Neural crest cell (in vitro differentiated cells): ENCODE data around the gene EHF. TPM values are rescaled to one million over a fixed set of nuclear protein-coding genes. Genes with fewer than 3 reads are reported as not detected.
A peak's percentile ranks its signal among the peaks of the same experiment; 100 is the strongest.

Experiments
- DNase-seq: peaks from one replicate; pipeline ENCODE4 v3.0.0; 2021; ENCODE audit warnings: low read depth, mixed read lengths, low spot score
- H3K27ac Mint-ChIP-seq: one replicate; pipeline ENCODE4 v1.8.0; 2021; ENCODE audit warnings: mild to moderate bottlenecking, mixed read lengths; ENCODE audit not compliant: unreplicated experiment
- H3K27me3 Mint-ChIP-seq: 2 replicates; pipeline ENCODE4 v1.8.0; 2021; ENCODE audit warnings: low read depth, mild to moderate bottlenecking, mixed read lengths
- H3K36me3 Mint-ChIP-seq: 2 replicates; pipeline ENCODE4 v1.8.0; 2021; ENCODE audit warnings: low read depth, mild to moderate bottlenecking, mixed read lengths
- H3K4me1 Mint-ChIP-seq: 2 replicates; pipeline ENCODE4 v1.8.0; 2021; ENCODE audit warnings: mixed read lengths
- H3K4me3 Mint-ChIP-seq: one replicate; pipeline ENCODE4 v1.8.0; 2021; ENCODE audit warnings: mild to moderate bottlenecking, mixed read lengths
- H3K9me3 Mint-ChIP-seq: 2 replicates; pipeline ENCODE4 v1.8.0; 2021; ENCODE audit warnings: mixed read lengths
- total RNA-seq: library from RNA; stranded (reverse); gene quantifications from 2 replicates; pipeline ENCODE4 v1.2.1, GENCODE V29; 2021
- TF ChIP-seq, protein P1 (sequence below): fragments of 200-600 bp; sonication (generic); conservative IDR thresholded peaks from 2 replicates; pipeline ENCODE4 v1.5.0; 2021; ENCODE audit warnings: antibody characterized with exemption, mild to moderate bottlenecking

EHF gene
- total RNA-seq, 1 donor from 2014 or later, result not detected

DNA sequence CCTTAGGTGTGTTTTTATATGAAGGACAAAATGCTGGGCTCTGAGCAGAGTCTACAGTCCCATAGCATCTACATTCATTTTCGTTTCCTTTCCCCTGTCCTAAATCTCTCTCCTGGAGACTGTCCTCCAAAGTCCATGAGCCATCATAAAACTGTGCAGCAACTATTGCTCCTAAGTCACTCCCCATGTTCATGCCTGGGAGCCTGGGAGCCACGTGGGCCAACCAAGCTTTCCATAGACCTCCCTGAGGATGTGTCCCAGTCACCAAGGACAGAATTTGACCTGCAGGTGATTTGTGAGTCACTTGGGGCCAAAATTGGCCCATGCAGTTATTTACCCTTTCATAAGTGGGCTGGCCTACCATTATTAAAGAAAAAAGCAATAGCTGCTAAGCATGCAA, 28.7 kb downstream of the EHF start:
- peaks cover 39% of the 10 kb centered on the region for H3K4me1 Mint-ChIP-seq
- TF ChIP-seq, protein P1, sequence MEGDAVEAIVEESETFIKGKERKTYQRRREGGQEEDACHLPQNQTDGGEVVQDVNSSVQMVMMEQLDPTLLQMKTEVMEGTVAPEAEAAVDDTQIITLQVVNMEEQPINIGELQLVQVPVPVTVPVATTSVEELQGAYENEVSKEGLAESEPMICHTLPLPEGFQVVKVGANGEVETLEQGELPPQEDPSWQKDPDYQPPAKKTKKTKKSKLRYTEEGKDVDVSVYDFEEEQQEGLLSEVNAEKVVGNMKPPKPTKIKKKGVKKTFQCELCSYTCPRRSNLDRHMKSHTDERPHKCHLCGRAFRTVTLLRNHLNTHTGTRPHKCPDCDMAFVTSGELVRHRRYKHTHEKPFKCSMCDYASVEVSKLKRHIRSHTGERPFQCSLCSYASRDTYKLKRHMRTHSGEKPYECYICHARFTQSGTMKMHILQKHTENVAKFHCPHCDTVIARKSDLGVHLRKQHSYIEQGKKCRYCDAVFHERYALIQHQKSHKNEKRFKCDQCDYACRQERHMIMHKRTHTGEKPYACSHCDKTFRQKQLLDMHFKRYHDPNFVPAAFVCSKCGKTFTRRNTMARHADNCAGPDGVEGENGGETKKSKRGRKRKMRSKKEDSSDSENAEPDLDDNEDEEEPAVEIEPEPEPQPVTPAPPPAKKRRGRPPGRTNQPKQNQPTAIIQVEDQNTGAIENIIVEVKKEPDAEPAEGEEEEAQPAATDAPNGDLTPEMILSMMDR, result no peak
- H3K4me3 Mint-ChIP-seq, result no peak overlapping the region
- peaks cover 9% of the 10 kb centered on the region for H3K9me3 Mint-ChIP-seq
- no peaks in the 10 kb centered on the region for H3K27me3 Mint-ChIP-seq
- no peak for DNase-seq
- H3K27ac Mint-ChIP-seq, result no peak overlapping the region
- H3K36me3 Mint-ChIP-seq, result no peaks in the 10 kb centered on the region

DNA sequence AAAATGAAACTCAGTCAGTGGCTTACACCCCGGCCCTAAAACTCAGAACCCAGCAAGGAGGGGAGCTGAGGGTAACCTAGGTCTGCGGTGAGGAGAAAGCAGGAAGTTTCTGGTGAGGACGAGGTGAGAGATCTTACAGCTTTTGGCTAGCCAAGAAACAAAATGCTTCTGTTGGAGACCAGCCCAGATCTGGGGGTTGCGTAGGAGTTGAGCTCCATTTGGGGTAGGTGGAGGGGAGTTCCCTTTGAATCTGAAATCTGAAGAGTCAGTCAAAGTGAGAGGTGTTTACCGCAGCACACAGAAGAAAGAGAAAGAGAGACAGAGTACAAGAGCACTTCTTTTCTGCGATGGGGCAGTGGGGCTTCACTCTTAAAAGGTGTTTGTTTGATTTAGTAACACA, 29.6 kb downstream of the EHF start:
- no peak for DNase-seq
- H3K4me3 Mint-ChIP-seq, result no peak overlapping the region
- H3K4me1 Mint-ChIP-seq, result peaks cover 47% of the 10 kb centered on the region
- peaks cover 9% of the 10 kb centered on the region for H3K9me3 Mint-ChIP-seq
- H3K36me3 Mint-ChIP-seq, result no peaks in the 10 kb centered on the region
- H3K27ac Mint-ChIP-seq, result no peak overlapping the region
- H3K27me3 Mint-ChIP-seq, result no peaks in the 10 kb centered on the region
- TF ChIP-seq, protein P1, result no peak

DNA sequence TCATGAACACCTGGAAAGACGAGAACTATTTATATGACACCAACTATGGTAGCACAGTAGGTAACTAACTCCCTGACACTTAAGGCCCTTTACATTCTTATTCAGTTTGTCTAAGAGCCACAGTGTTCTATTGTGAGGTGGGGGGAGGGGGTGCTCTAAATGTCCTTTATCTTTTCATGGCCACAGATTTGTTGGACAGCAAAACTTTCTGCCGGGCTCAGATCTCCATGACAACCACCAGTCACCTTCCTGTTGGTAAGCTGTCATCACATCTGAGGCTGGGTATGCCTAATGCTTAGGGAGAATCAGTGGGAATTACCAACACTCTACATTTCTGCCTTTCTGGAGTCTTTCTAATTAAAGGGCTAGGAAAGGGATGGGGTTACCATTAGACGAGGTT, 30.7 kb downstream of the EHF start:
- no peak for DNase-seq
- Mint-ChIP-seq H3K27ac (peak overlapping the region; percentile 8), H3K4me3 (peak overlapping the region; percentile 39), H3K9me3 (peaks cover 12% of the 10 kb centered on the region), H3K36me3 (no peaks in the 10 kb centered on the region), H3K4me1 (peaks cover 56% of the 10 kb centered on the region), H3K27me3 (no peaks in the 10 kb centered on the region)
- TF ChIP-seq, protein P1, result no peak

DNA sequence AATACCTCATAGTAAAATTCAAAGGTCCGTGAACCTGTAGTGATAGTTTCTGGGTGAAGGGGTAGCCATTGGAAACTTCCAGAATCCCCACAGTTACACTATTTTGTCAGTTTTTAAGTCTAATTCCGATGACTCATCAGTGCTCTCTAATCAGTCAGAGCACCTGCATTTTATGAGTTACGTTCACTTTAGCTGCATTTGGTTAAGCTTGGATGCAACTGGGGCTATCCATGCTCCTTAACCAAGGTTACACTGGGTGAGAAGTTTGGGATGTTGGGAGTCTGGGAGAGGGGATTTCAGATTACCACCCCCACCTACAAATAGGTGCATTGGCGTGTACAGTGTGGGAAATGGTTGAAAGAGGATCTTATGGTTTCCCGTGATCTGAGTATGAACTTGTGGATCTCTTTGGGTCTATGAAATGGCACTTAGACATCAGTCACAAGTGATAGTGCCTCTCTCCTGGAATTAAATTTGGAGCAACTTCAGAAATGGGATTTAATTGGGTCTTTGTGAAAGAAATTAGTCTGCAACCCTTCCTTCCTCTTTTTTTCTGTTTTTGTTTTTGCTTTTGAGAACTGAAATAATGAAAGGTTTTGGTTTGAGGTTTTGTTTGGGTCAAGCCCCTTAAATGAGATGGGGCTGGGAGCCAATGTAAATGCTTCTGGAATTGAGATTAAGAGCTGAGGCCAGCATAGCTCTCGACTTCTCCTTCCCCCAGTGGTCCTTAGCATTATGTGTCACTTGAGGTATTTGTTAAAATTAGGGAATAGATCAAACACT, 31.5 kb downstream of the EHF start:
- Mint-ChIP-seq H3K4me3 (no peak overlapping the region), H3K27me3 (no peaks in the 10 kb centered on the region), H3K4me1 (peaks cover 57% of the 10 kb centered on the region), H3K36me3 (no peaks in the 10 kb centered on the region), H3K27ac (no peak overlapping the region), H3K9me3 (peaks cover 13% of the 10 kb centered on the region)
- TF ChIP-seq, protein P1, result no peak
- DNase-seq, result no peak

DNA sequence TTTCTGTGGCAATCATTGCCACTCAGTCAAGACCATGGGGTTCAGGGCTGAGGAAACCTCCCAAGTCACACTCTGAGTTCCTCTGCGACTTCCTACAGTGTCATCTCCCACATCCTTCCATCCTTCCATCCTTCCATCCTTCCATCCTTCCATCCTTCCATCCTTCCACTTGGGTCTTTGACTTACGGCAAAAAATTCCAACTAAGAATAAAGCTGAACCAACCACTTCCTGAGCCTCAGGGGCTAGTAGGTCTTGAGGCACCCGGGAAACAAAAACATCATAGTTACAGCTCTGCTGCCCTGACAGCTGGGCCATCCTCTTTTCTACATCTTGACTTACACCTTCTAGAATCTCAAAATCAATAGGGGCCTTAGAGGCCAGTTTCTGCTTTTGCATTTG, 32.1 kb downstream of the EHF start:
- Mint-ChIP-seq H3K27me3 (no peaks in the 10 kb centered on the region), H3K4me1 (peaks cover 57% of the 10 kb centered on the region), H3K27ac (no peak overlapping the region), H3K36me3 (no peaks in the 10 kb centered on the region), H3K4me3 (no peak overlapping the region), H3K9me3 (peaks cover 11% of the 10 kb centered on the region)
- DNase-seq, result no peak
- TF ChIP-seq, protein P1, result no peak
